Right ventricle myocardium superior (tissue), 1 donor: ENCODE measurements around the gene SZRD1. TPM values are rescaled to one million over a fixed set of nuclear protein-coding genes. Genes with fewer than 3 reads are reported as not detected.

Experiments
- ATAC-seq: fragments of 200-7000 bp; cut with Tn5 transposase; one replicate; pipeline ENCODE4 v1.9.1; 2020; ENCODE audit warnings: mild to moderate bottlenecking; ENCODE audit not compliant: poor library complexity
- DNase-seq: peaks from one replicate; pipeline ENCODE4 v3.0.0-alpha.2; 2020
- intact Hi-C: fragments of 100-400 bp; cut with DNase I; formaldehyde crosslinking; loops from one replicate; pipeline ENCODE4 v1.11.2; 2022
- total RNA-seq: library from RNA; stranded (reverse); fragmentation: NEBNext Ultra II Directional; extraction: Animal tissue kit (Norgen Biotek cat#: 25700); gene quantifications from one replicate; pipeline ENCODE4 v1.2.1, GENCODE V29; 2021
- donor health status: DM: no; HTN: yes; CAD: no; lungs with severe emphysema.

The SZRD1 gene
- total RNA-seq, 1 donor from 2014 or later, result 91.1 TPM

- ATAC-seq, result peak; percentile 32
- intact Hi-C loops, result no loop called here
Measured at GRCh38 chr1:16387201-16388188, 20.5 kb downstream of the SZRD1 start.

DNA sequence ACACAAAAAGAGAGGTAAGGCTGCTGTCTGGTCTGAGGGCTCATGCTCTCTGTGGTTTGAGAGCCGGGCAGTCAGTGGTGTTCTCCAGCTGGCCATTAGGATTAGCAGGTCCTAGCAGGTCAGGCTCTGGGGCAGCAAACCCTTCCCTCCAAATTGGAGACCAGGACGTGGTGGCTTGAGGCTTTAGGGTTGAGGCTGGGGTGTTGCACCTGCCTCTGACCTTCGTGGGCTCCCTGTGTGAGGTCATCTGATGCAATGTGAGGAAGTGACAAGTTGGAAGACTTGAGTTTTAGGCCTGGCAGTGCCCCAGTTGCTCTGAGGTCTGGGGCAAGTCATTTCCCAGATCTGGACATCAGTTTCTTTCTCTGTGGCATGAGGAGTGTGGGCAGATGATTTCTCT lies 24.4 kb downstream of the SZRD1 start:
- intact Hi-C loops, result no loop called here
- peak; percentile 16 for DNase-seq
- ATAC-seq, result no peak

More at GRCh38 chr1:16387201-16388188, 20.5 kb downstream of the SZRD1 start:
- peak; percentile 42 for DNase-seq

GRCh38 chr1:16392740-16393569 lies 25.9 kb downstream of the SZRD1 start:
- ATAC-seq (no peak), DNase-seq (peak; percentile 36)
- intact Hi-C loops, result no loop called here

DNA sequence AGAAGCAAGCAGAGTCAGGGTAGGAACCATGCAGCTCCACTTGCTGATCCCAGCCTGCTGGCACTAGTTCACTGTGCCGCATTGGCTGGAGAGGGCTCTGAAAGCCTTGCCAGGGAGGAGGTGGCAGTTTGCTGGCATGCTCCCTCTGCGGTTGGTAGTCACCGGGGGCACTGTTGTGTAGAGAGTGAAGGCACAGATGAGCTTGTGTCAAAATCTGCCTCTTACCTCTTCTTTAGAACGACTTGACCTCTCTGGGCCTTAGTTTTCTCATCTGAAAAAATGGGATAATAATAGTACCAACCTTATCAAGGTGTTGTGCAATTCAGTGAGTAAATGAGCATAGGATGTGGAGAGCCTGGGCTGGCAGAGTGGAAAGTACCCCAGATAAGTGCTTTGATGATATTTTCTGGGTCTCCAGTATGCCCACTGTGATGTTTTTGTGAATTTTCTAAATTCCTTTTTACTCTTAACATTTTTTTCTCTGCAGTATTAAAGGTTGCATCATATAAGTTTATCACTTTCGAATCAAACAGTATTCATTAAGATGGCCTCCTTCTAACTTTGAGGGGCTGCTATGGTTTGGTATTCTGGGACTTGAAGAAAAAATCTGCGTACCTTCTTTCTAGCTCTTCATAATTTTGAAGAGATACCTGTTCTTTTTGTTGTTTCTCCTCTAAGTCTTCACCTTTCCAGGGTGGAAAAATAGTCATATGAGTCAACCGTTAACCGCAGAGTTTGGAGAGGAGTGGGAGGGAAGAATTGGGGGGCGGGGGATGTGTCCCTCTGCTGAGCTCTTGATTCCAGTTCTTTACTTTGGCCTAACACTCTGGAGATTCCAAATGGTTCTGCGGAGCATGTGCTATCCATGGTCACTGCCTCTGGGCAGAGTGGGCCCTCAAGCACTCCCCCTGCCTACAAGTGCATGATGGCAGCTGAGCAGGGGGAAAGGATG lies 26.8 kb downstream of the SZRD1 start:
- DNase-seq, result peak; percentile 38
- intact Hi-C loops, result no loop called here
- ATAC-seq, result peak; percentile 23

DNA sequence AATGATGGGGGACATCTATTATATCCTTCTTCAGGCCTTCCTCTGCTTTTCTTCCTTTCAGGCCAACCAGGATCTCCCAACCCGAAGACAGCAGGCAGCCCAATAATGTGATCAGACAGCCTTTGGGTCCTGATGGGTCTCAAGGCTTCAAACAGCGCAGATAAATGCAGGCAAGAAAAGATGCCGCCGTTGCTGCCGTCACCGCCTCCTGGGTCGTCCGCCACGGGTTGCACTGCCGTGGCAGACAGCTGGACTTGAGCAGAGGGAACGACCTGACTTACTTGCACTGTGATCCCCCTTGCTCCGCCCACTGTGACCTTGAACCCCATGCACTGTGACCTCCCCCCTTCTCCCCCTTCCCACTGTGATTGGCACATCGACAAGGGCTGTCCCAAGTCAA lies 27.9 kb downstream of the SZRD1 start:
- intact Hi-C loops, result no loop called here
- no peak for ATAC-seq
- DNase-seq, result no peak

GRCh38 chr1:16396591-16396990 lies 29.5 kb downstream of the SZRD1 start:
- DNase-seq (peak; percentile 64), ATAC-seq (no peak)
- intact Hi-C loops, result no loop called here

- no peak for ATAC-seq
- no peak for DNase-seq
- intact Hi-C loops, result no loop called here
Measured at GRCh38 chr1:16397120-16397519, 30.1 kb downstream of the SZRD1 start.

GRCh38 chr1:16398371-16398953 lies 31.4 kb downstream of the SZRD1 start:
- intact Hi-C loops, result no loop called here
- ATAC-seq (no peak), DNase-seq (no peak)

GRCh38 chr1:16402742-16403141 lies 35.7 kb downstream of the SZRD1 start:
- intact Hi-C loops, result no loop called here

DNA sequence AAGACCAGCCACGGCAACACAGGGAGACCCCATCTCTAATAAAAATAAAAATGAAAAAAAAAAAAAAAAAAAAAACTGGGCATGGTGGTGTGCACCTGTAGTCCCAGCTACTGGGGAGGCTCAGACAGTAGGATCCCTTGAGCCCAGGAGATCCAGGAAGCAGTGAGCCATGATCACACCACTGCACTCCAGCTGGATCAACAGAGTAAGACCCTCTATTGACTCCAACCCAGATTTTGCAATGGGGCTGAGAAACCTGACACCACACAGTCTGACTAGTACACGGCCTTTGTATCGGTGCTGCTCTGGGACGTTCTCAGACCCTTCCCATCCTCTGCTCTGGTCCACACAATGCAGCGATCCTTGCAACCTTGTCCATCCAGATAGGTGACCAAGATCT lies 38.4 kb downstream of the SZRD1 start:
- ATAC-seq (no peak), DNase-seq (no peak)
- intact Hi-C loops, result no loop called here

More at GRCh38 chr1:16402742-16403141, 35.7 kb downstream of the SZRD1 start:
- peak; percentile 13 for DNase-seq
- ATAC-seq, result no peak

DNA sequence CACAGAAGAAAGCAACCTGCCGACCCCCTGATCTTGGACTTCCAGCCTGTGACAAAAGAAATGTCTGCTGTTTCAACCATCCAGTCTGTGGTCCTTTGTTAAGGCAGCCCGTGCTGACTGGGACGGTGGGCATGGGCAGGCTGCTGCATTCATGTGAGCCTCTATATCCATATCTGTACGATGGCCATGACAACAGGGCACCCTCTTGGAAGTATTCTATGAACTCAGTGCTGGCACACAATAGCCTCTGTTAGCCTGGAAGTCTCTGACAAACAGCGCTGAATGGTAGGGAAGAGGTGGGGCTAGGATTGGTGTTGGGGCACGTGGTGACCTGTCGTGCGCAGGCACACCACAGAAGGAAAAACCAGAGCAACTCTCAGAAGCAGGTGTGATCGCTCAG lies 39.8 kb downstream of the SZRD1 start:
- DNase-seq, result no peak
- no peak for ATAC-seq
- intact Hi-C loops, result no loop called here

DNA sequence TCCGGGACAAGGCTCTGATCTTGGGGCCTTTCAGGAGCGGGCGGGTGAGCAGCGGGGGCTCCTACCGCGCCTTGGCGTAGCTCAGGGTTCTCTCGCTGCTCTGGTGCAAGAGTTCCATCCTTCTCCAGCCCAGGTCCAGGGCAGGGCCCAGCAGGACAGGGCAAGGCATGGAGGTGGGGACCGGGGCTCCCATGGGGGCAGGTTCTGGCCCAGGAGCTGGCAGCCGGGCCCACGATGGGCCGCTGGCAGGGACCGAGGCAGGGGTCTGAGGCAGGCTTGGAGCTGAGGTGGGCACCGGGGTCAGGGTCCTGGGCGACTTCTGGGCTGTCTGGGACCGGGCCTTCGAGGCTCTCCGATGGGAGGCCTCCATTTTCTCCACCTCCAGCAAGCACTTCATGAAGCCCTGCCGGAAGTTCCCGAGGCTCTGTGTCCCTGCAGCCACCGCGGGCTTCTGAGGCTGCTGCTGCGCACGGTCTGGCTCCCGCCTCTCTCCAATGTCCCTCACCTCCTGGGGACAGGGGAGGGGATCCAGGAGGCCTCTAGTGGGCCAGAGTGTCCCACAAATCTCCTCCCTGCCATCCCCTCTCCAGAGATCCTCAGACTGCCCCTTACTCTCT lies 42.6 kb downstream of the SZRD1 start:
- ATAC-seq (no peak), DNase-seq (no peak)
- intact Hi-C loops, result no loop called here

DNA sequence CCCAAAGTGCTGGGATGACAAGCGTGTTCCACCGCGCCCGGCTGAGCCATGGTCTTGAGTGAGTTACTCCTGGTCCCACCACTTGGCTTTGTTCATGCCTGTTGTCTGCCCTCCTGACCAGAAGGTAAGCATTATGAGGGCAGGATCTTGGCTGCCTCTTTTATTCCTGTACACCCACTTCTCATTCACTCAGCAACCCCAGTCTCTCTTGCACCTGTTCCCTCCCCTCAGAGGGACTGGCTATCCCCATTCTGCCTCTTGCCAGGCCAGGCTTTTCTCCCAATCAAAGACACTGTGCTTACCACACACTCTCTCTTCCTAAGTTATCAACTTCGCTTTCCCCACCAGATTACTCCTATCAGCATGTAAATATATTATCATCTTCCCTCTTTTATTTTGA lies 43.8 kb downstream of the SZRD1 start:
- no peak for ATAC-seq
- no peak for DNase-seq
- intact Hi-C loops, result no loop called here

- intact Hi-C loops, result no loop called here
- DNase-seq (no peak), ATAC-seq (no peak)
Measured at GRCh38 chr1:16413191-16413590, 46.1 kb downstream of the SZRD1 start.

DNA sequence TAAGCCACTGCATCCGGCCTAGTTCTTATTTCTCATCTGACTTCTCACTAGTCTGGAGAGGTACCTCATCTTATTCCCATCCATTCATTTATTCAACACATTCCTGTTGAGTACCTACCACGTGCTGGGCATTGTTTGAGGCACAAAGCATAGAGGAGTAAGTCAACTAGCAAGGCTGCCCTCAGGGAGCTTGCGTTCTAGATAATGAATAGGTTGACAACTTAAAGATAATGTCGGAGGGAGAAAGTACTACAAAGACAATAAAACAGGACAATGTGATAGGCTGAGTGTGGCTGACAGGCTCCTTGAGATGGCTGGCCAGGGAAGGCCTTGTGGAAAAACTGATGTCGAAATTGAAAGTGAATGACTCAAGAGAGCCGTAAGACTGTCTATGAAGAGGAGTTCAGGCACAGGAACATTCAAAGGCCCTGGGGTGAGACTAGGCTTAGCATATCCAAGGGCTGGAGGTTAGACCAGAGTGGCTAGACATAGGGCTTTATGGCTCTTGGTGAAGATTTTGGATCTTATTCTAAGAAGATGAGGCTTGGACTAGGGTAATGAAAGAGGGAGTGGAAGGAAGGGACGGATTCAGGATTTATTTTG lies 51.9 kb downstream of the SZRD1 start:
- intact Hi-C loops, result no loop called here
- DNase-seq (no peak), ATAC-seq (no peak)

- intact Hi-C loops, result no loop called here
- no peak for ATAC-seq
- no peak for DNase-seq
Measured at GRCh38 chr1:16420424-16421118, 53.5 kb downstream of the SZRD1 start.

- DNase-seq (no peak), ATAC-seq (no peak)
- intact Hi-C loops, result no loop called here
Measured at GRCh38 chr1:16421201-16421600, 54.2 kb downstream of the SZRD1 start.
